ENCODE measurements around the gene ESPNL.

The ESPNL gene

GRCh38 chr2:238163481-238164198, 63.5 kb downstream of the ESPNL start:
- Histone ChIP-seq H2AFZ (no peak overlapping the region), H3K36me3 (ENCODE audit: control insufficient read depth, insufficient read depth, low read length) (no peaks in the 10 kb centered on the region), H3K27ac (no peak overlapping the region), H3K4me3 (ENCODE audit: low read depth, low read length) (no peak overlapping the region), H3K79me2 (no peaks in the 10 kb centered on the region), H3K9ac (no peak overlapping the region), H3K4me1 (peaks cover 3% of the 10 kb centered on the region), H3K27me3 (ENCODE audit: control insufficient read depth, insufficient read depth, low read length) (no peaks in the 10 kb centered on the region), H3K9me3 (ENCODE audit: control insufficient read depth, low read length) (no peaks in the 10 kb centered on the region), H3K4me2 (ENCODE audit: low read length) (no peak overlapping the region)
- TF ChIP-seq CTCF (IDR thresholded peaks at IDR 0.05) = no peak

GRCh38 chr2:238164906-238165287, 64.8 kb downstream of the ESPNL start:
- H3K4me2 ChIP-seq (ENCODE audit: low read length) = no peak overlapping the region
- no peak for TF ChIP-seq CTCF (IDR thresholded peaks at IDR 0.05)
- no peak overlapping the region for H3K4me3 ChIP-seq (ENCODE audit: low read depth, low read length)
- H3K79me2 ChIP-seq = no peaks in the 10 kb centered on the region
- peaks cover 3% of the 10 kb centered on the region for H3K4me1 ChIP-seq
- H3K9ac ChIP-seq = no peak overlapping the region
- H3K27ac ChIP-seq = no peak overlapping the region
- H2AFZ ChIP-seq = no peak overlapping the region
- H3K27me3 ChIP-seq (ENCODE audit: control insufficient read depth, insufficient read depth, low read length) = no peaks in the 10 kb centered on the region
- no peaks in the 10 kb centered on the region for H3K36me3 ChIP-seq (ENCODE audit: control insufficient read depth, insufficient read depth, low read length)
- no peaks in the 10 kb centered on the region for H3K9me3 ChIP-seq (ENCODE audit: control insufficient read depth, low read length)

- Histone ChIP-seq H3K4me1 (peaks cover 3% of the 10 kb centered on the region), H3K4me2 (ENCODE audit: low read length) (no peak overlapping the region), H3K27me3 (ENCODE audit: control insufficient read depth, insufficient read depth, low read length) (no peaks in the 10 kb centered on the region), H3K9ac (no peak overlapping the region), H3K9me3 (ENCODE audit: control insufficient read depth, low read length) (no peaks in the 10 kb centered on the region), H3K27ac (no peak overlapping the region), H3K36me3 (ENCODE audit: control insufficient read depth, insufficient read depth, low read length) (no peaks in the 10 kb centered on the region), H2AFZ (no peak overlapping the region), H3K4me3 (ENCODE audit: low read depth, low read length) (no peak overlapping the region), H3K79me2 (no peaks in the 10 kb centered on the region)
- TF ChIP-seq CTCF (IDR thresholded peaks at IDR 0.05) = no peak
Observed at GRCh38 chr2:238165288-238165921, 65.3 kb downstream of the ESPNL start.

GRCh38 chr2:238166391-238167343, 66.5 kb downstream of the ESPNL start:
- H2AFZ ChIP-seq = no peak overlapping the region
- H3K4me3 ChIP-seq (ENCODE audit: low read depth, low read length) = no peak overlapping the region
- no peak for TF ChIP-seq CTCF (IDR thresholded peaks at IDR 0.05)
- H3K27ac ChIP-seq = no peak overlapping the region
- no peak overlapping the region for H3K4me2 ChIP-seq (ENCODE audit: low read length)
- no peaks in the 10 kb centered on the region for H3K27me3 ChIP-seq (ENCODE audit: control insufficient read depth, insufficient read depth, low read length)
- H3K9ac ChIP-seq = no peak overlapping the region
- H3K9me3 ChIP-seq (ENCODE audit: control insufficient read depth, low read length) = no peaks in the 10 kb centered on the region
- no peaks in the 10 kb centered on the region for H3K36me3 ChIP-seq (ENCODE audit: control insufficient read depth, insufficient read depth, low read length)
- H3K79me2 ChIP-seq = no peaks in the 10 kb centered on the region
- peaks cover 3% of the 10 kb centered on the region for H3K4me1 ChIP-seq

Measured in parathyroid adenoma (tissue), 2 donors.